ENCODE data around the gene WNT2. TPM values are rescaled to one million over a fixed set of nuclear protein-coding genes. Genes with fewer than 3 reads are reported as not detected.

Gene WNT2
- polyA plus RNA-seq, 1 donor (not counting 4 experiments of a cell fraction or from before 2014, with no cell fraction given), result not detected

- H3K27ac ChIP-seq (ENCODE audit: control insufficient read depth, insufficient read depth, low read length), result peak overlapping the region; percentile 94
Measured at GRCh38 chr7:117269417-117269816, 53.4 kb downstream of the WNT2 start.

GRCh38 chr7:117264716-117265115 is 58.1 kb downstream of the WNT2 start:
- Histone ChIP-seq H3K79me2 (ENCODE audit: control insufficient read depth, insufficient read depth, low read length) (no peaks in the 10 kb centered on the region), H3K27me3 (ENCODE audit: control insufficient read depth, extremely low read depth, insufficient read depth, low read length) (no peaks in the 10 kb centered on the region), H3K4me2 (ENCODE audit: control insufficient read depth, extremely low read depth, insufficient read depth, low read depth, low read length) (no peak overlapping the region), H3K4me3 (ENCODE audit: control insufficient read depth in 2 of 3, extremely low read depth in 1 of 3, insufficient read depth in 2 of 3, low read depth in 1 of 3, low read length in 3 of 3) (no peak overlapping the region), H4K20me1 (ENCODE audit: control insufficient read depth, extremely low read depth, insufficient read depth, low read length) (no peaks in the 10 kb centered on the region), H3K27ac (ENCODE audit: control insufficient read depth, insufficient read depth, low read length) (no peak overlapping the region), H3K36me3 (ENCODE audit: control insufficient read depth in 2 of 2, extremely low read depth in 1 of 2, insufficient read depth in 2 of 2, low read length in 2 of 2) (no peaks in the 10 kb centered on the region), H3K9me3 (ENCODE audit: control insufficient read depth, low read depth, low read length) (no peaks in the 10 kb centered on the region), H3K9me1 (ENCODE audit: control insufficient read depth, extremely low read depth, insufficient read depth, low read length) (no peaks in the 10 kb centered on the region), H3K9ac (ENCODE audit: control insufficient read depth, extremely low read depth, insufficient read depth, low read length) (no peak overlapping the region), H3K4me1 (ENCODE audit: control insufficient read depth, extremely low read depth, insufficient read depth, low read length) (peaks cover 15% of the 10 kb centered on the region), H2AFZ (ENCODE audit: control insufficient read depth, low read length) (no peak overlapping the region)
- TF ChIP-seq, protein P1, sequence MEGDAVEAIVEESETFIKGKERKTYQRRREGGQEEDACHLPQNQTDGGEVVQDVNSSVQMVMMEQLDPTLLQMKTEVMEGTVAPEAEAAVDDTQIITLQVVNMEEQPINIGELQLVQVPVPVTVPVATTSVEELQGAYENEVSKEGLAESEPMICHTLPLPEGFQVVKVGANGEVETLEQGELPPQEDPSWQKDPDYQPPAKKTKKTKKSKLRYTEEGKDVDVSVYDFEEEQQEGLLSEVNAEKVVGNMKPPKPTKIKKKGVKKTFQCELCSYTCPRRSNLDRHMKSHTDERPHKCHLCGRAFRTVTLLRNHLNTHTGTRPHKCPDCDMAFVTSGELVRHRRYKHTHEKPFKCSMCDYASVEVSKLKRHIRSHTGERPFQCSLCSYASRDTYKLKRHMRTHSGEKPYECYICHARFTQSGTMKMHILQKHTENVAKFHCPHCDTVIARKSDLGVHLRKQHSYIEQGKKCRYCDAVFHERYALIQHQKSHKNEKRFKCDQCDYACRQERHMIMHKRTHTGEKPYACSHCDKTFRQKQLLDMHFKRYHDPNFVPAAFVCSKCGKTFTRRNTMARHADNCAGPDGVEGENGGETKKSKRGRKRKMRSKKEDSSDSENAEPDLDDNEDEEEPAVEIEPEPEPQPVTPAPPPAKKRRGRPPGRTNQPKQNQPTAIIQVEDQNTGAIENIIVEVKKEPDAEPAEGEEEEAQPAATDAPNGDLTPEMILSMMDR (optimal IDR thresholded peaks at IDR 0.05 in 1 of 3, IDR thresholded peaks at IDR 0.05 in 1 of 3, conservative IDR thresholded peaks at IDR 0.05 in 1 of 3; ENCODE audit: extremely low read depth in 1 of 3, insufficient read depth in 2 of 3, low read length in 3 of 3), result no peak
- TF ChIP-seq EZH2 (IDR thresholded peaks at IDR 0.05; ENCODE audit: low read length), result no peak
- FAIRE-seq (no peak), DNase-seq (ENCODE audit: low read depth, low spot score) (no peak)
- dilution Hi-C loops (cut with MboI; ENCODE audit: extremely low pct_ligation_motif_present, low sequenced_read_pairs), result no loop called here

More at GRCh38 chr7:117269417-117269816, 53.4 kb downstream of the WNT2 start:
- Histone ChIP-seq H2AFZ (ENCODE audit: control insufficient read depth, low read length) (no peak overlapping the region), H3K36me3 (ENCODE audit: control insufficient read depth in 2 of 2, extremely low read depth in 1 of 2, insufficient read depth in 2 of 2, low read length in 2 of 2) (no peaks in the 10 kb centered on the region), H3K9me3 (ENCODE audit: control insufficient read depth, low read depth, low read length) (no peaks in the 10 kb centered on the region), H3K79me2 (ENCODE audit: control insufficient read depth, insufficient read depth, low read length) (no peaks in the 10 kb centered on the region), H3K4me2 (ENCODE audit: control insufficient read depth, extremely low read depth, insufficient read depth, low read depth, low read length) (peak overlapping the region; percentile 70), H3K9me1 (ENCODE audit: control insufficient read depth, extremely low read depth, insufficient read depth, low read length) (no peaks in the 10 kb centered on the region), H4K20me1 (ENCODE audit: control insufficient read depth, extremely low read depth, insufficient read depth, low read length) (no peaks in the 10 kb centered on the region), H3K4me1 (ENCODE audit: control insufficient read depth, extremely low read depth, insufficient read depth, low read length) (peaks cover 30% of the 10 kb centered on the region), H3K4me3 (ENCODE audit: control insufficient read depth in 2 of 3, extremely low read depth in 1 of 3, insufficient read depth in 2 of 3, low read depth in 1 of 3, low read length in 3 of 3) (peak overlapping the region in 2 of 3 experiments; percentile 27 to 30), H3K27me3 (ENCODE audit: control insufficient read depth, extremely low read depth, insufficient read depth, low read length) (no peaks in the 10 kb centered on the region), H3K9ac (ENCODE audit: control insufficient read depth, extremely low read depth, insufficient read depth, low read length) (peak overlapping the region; percentile 15)
- peak; percentile 99 for FAIRE-seq
- dilution Hi-C loops (cut with MboI; ENCODE audit: extremely low pct_ligation_motif_present, low sequenced_read_pairs), result no loop called here
- DNase-seq (ENCODE audit: low read depth, low spot score), result peak; percentile 75
- TF ChIP-seq, protein P1 (optimal IDR thresholded peaks at IDR 0.05 in 1 of 3, IDR thresholded peaks at IDR 0.05 in 1 of 3, conservative IDR thresholded peaks at IDR 0.05 in 1 of 3; ENCODE audit: extremely low read depth in 1 of 3, insufficient read depth in 2 of 3, low read length in 3 of 3), result no peak
- TF ChIP-seq EZH2 (IDR thresholded peaks at IDR 0.05; ENCODE audit: low read length), result no peak
